Retinal pigment epithelial cell (primary cell): ENCODE measurements around the gene CLASRP.

Source experiments
- DNase-seq: peaks from one replicate; pipeline ENCODE4 v3.0.0-alpha.2; 2010; ENCODE audit warnings: low read depth
- H3K4me3 ChIP-seq: 2 replicates; pipeline ENCODE4 v1.5.1; 2011; ENCODE audit warnings: mild to moderate bottlenecking, low read length, control low read depth, moderate library complexity
- CTCF ChIP-seq: conservative IDR thresholded peaks from 2 replicates; pipeline ENCODE4 v1.5.1; 2011; ENCODE audit warnings: low read depth, low read length, control low read depth, inconsistent platforms

Gene CLASRP

GRCh38 chr19:45095496-45096413 lies 56.9 kb downstream of the CLASRP start:
- H3K4me3 ChIP-seq, result no peak overlapping the region
- no peak for DNase-seq
- TF ChIP-seq CTCF, result no peak

- no peak overlapping the region for H3K4me3 ChIP-seq
- no peak for TF ChIP-seq CTCF
- no peak for DNase-seq
Measured at GRCh38 chr19:45096700-45097099, 57.9 kb downstream of the CLASRP start.

GRCh38 chr19:45097450-45097775 lies 58.6 kb downstream of the CLASRP start:
- DNase-seq, result no peak

GRCh38 chr19:45097776-45098520 lies 59.1 kb downstream of the CLASRP start:
- peak; percentile 96 for DNase-seq
- no peak overlapping the region for H3K4me3 ChIP-seq

More at GRCh38 chr19:45097450-45097775, 58.6 kb downstream of the CLASRP start:
- H3K4me3 ChIP-seq, result no peak overlapping the region
- no peak for TF ChIP-seq CTCF

GRCh38 chr19:45098521-45099466 lies 59.9 kb downstream of the CLASRP start:
- peak overlapping the region; percentile 23 for H3K4me3 ChIP-seq
- no peak for TF ChIP-seq CTCF

More at GRCh38 chr19:45097776-45098520, 59.1 kb downstream of the CLASRP start:
- no peak for TF ChIP-seq CTCF

GRCh38 chr19:45099467-45100191 lies 60.8 kb downstream of the CLASRP start:
- peak overlapping the region; percentile 16 for H3K4me3 ChIP-seq
- DNase-seq, result peak; percentile 97
- no peak for TF ChIP-seq CTCF

More at GRCh38 chr19:45098521-45099466, 59.9 kb downstream of the CLASRP start:
- no peak for DNase-seq
